Measurements from ENCODE around the gene CELF4.

The CELF4 gene

GRCh38 chr18:37493352-37493935 lies 72.2 kb downstream of the CELF4 start:
- no peak for DNase-seq (ENCODE audit: low read depth in 2 of 2)

DNA sequence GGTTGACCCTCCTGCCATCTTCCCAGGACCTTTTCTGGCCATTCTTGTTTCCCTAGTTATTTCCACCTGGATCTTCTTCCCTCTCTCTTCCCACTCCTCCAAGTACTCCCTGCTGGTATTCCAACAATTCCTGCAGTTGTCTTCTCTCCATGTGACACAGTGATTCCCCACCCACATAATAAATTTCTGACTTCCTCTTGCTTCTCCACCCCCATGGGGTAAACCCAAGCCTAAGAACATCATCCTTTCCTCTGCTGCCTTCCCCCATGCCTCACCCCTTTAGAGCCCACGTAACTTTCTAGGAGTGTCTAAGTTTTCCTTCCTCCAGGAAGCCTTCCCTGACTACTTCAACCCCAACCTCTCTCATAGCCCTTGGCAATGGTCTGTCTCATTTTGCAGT lies 72.6 kb downstream of the CELF4 start:
- DNase-seq (ENCODE audit: low read depth in 2 of 2), result no peak

GRCh38 chr18:37491526-37491925 lies 74.1 kb downstream of the CELF4 start:
- DNase-seq (ENCODE audit: low read depth in 2 of 2), result no peak

DNA sequence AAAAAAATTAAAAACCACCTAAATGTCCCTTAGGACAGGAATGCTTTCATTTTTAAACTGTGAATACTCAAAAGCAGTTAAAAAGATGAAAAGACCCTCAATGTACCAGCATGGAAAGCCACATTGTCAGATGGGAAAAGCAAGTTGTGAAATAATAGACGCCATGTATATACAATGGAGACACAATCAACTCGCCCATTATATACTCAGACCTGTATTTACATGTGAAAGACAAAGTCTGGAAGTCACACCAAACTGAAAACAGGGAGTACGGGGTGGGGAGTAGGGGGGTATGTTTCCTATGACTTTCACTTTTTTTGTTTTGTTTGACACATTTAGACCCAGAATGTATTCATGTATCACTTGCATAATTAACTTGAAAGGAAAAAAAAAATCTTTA lies 75.6 kb downstream of the CELF4 start:
- no peak for DNase-seq (ENCODE audit: low read depth in 2 of 2)

DNA sequence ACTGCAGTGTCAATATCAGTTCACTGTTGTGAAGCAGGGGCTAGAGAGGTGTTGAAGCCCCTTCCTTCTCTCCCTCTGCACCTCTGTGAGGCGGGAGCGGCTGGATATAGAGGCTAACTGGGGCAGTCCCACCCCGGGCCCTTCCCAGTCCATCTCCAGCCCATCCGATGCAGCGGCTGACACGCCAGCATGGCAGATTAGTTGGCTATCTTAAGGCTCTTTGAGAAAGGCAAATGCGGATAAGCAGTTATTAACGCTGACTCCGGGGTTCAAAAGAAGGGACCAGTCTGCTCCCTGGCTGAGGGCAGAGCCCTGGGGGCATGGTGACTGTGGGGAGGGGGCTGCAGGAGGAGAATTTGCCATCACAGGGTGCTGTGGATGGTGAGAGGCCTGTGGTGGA lies 76.6 kb downstream of the CELF4 start:
- no peak for DNase-seq (ENCODE audit: low read depth in 2 of 2)

DNA sequence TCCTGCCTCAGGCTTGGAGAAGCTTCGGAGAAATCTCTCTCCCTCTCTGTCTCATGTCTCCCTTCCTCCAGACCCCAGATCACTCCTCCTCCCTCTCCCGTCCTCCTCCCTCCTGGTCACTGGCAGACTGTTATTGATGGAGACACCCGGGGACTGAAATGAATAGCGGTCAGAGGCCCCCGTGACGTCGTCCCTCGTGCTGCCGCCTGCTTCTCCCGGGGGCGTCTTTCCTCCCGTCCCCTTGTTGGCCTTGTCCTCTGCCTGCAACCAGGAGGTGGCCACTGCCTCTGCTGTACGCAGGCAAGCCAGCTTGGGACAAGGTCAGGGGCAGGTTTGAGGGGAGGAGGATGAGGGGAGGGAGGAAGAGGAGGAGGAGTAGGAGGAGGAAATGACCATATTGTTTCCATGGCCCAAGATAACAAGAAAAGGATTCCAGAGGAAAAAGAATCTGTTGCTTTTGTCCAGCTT lies 78.2 kb downstream of the CELF4 start:
- DNase-seq (ENCODE audit: low read depth in 2 of 2), result no peak

DNA sequence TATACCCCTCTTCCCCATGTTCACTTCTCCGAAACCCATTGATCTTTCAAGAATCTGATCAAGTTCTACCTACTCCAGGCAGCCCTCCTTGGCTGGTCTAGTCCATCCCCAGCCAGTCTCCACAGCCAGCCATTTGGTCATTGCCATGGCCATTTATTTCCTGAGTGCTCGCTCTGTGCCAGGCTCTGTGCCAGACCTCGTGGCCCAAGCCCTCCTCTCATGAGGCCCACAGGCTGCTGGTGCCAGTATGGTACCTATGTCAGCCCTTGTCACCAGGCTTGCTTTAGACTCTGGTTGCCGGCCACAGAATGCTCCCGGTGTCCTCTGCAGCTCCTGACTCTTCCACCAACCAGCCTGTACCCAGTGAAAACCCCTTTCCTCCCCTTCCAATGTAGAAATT lies 78.8 kb downstream of the CELF4 start:
- DNase-seq (ENCODE audit: low read depth in 2 of 2), result no peak

DNA sequence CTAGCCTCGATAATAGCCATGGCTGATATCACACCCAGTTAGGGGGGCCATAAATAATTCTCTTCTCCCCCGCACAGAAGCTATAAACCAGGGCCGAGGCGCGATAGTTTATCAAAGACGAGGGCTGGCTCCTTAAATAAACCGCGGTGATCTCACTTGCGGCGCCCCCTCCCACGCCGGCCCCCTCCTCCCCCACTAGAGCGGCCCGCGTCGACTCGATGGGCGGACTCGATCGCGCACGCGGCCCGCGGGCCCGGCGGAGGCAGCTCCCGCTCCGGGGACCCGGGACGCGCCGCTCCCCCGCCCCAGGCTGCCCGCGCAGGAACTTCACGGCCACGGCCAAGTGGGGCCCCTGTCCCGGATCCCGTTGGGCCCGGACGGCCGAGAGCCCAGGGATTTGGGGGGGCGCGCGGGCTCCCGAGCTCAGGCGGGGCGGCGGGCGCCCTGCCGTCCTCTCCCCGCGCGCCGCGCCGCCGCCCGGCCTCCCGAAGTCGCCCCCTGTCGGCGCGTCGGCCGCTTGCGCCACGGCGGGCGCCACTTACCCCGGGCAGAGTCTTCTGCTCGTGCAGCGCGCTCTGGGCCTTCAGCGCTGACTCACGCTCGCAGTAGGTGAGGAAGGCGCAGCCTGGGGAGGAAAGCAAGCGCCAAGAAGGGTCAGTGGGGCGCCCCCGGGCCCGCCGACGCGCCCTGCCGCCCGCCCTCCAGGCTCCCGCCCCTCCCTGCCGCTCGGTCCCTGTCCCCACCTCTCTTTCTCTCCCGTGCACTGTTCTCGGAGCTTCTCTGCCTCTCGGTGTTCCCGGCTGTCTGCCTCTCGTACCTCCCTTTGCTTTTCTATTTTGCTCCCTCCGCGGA lies 80.4 kb downstream of the CELF4 start:
- no peak for DNase-seq (ENCODE audit: low read depth in 2 of 2)

DNA sequence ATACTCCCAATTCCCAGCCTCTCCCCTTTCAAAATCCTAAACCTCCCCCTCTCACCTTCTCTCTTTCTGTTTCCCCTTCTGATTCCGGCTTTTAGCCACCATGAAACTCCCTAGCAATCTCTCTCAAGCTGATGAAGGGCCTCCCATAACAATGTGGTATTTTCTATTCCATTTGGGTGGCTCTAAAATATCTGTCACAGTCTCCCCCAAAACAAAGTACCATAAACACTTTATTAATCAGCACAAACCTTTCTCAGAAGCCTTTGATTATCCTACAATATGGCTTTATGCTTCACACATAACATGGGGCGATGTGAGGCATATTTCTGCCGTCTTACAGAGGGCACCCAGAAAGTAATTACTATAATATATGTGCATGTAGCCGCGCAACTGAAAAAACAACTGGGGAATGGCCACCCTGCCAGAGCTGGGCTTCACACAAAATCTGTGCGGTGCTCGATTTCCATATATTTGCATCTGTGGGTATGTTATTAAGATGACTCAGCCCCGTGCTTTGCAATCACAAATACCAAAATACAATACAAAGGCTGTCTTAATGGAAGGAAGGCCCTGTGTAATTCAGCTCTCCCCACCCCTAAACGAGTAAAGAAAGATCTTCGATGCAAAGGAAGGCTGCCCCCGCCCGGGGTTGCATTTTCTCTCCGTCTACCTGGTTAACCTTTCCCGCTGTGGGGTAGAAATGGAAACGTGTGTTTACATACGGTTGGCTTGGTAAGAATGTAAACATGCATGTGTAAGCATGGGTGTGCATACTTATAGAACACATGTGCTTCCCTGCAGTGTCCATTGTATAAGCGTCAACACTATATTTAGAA lies 81.4 kb downstream of the CELF4 start:
- no peak for DNase-seq (ENCODE audit: low read depth in 2 of 2)

DNA sequence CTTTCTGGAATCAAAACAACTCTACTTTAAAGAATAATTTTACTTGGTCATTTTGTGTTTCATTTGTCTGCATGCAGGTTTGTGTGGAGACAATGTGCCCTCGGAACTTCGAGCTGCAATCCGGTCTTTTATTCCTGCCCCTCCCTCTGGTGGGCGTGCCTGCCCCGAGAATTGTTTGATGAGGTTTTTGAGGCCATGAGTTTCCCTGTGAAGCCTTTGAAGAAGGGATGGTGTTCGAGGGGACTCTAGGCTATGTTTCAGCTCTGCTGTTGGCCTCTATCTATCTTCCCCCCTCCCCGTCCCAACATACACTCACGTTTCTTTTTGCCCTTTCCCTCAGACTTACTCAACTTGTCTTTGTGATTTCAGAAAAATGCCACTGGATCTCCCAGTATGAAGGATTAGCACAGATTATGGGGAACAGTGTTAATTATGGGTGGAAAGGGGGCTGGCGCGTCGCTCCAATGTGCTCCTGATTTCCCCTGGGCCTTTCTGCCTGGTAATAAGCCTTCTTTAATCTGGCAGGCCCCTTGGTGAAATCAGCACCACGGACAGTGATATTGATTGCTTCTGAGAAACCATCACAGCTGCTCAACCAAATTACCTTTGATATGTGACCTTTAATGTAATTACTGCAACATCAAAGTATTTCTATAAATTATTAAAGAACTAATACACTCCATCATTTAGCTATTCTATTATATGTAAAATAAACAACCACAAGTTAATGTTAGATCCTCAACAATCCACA lies 82.2 kb downstream of the CELF4 start:
- DNase-seq (ENCODE audit: low read depth in 2 of 2), result no peak

DNA sequence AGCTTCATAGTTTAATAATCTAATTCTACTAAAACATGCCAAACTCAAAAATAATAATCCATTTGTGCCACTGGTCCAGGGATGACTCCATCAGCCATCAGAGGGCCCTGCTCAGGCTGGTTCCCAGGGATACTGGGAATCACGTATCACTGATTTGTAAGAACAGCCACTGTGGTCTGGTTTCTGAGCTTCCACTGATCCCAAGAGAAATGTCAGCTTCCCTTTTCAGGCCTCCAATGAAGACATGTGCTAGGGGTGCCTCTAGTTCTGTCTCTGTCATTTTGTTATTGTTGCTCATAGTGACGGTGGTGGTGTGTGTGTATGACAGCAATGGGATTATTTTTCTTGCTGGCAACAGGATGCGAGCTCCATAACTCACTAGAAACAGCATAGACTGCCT lies 83.2 kb downstream of the CELF4 start:
- DNase-seq (ENCODE audit: low read depth in 2 of 2), result no peak

- DNase-seq (ENCODE audit: low read depth in 2 of 2), result no peak
These were observed 83.6 kb downstream of the CELF4 start for GRCh38 chr18:37482002-37482401.

DNA sequence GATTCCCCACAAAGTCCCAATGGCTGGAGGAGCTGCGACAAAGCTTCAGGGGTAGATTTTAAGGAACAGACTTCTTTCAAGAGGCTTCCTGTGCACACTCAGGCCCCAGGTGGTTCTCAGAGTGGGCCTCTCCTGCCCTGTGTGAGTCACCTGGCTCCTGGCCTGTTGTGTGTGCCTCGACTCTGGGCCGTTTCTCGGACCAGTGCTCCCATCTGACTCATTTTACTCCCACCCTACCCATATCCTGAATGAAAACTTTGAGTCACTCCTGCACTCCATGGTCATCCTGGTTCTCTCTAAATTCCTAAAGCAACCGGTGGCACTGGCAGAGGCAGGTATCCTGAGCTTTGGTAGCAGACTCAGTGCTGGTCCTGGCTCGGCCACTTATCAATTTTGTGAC lies 84.1 kb downstream of the CELF4 start:
- no peak for DNase-seq (ENCODE audit: low read depth in 2 of 2)

DNA sequence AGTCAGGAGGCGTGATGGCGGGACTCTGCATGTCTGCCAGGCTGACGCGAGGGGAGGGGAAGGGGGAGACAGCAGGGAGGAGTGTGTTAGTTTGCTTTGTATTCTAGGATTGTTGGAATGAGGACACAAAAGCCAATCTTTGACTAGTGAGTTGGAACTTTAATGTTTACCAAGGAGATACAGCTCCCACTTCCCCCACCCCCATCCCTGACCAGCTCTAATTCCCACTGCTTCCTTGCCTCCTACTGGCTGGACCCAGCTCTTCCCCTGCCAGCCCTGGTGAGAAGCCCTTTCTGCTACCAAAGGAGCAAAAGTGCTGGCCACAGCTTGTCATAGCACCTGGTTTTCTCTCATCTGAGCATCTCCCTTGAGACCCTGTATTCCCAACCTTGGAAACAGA lies 84.5 kb downstream of the CELF4 start:
- DNase-seq (ENCODE audit: low read depth in 2 of 2), result no peak

DNA sequence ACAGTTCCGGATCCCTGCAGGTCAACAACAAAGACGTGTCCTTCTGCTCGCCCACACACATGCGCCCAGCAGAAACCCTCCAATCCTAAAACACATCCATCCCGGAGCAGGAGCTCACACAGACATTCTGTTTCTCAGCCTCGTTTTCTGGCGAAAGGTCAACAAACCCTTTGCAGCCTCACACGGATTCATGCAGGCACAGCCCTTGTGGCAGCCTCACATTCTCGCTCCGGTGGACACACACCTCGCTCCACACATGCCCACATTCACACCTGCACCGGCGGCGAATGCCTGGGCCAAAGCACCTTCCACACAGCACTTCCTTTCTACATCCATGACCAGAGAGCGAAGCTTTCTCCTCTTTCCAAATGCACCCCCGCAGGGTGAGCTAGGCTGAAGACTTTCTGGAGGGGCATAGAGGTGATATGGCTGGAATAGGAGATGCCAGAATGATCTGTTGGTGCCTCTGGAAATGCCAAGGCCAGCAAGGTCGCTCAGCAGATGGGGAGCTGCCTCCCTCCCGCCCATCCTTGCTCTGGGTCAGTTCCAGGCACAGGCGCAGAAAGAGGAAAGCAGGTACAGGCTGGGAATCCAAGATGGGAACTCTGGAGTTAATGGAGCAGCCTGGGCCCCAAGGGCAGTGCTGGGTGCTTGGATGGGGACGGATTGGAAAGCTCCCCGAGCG lies 88.8 kb downstream of the CELF4 start:
- DNase-seq (ENCODE audit: low read depth in 2 of 2), result no peak

DNA sequence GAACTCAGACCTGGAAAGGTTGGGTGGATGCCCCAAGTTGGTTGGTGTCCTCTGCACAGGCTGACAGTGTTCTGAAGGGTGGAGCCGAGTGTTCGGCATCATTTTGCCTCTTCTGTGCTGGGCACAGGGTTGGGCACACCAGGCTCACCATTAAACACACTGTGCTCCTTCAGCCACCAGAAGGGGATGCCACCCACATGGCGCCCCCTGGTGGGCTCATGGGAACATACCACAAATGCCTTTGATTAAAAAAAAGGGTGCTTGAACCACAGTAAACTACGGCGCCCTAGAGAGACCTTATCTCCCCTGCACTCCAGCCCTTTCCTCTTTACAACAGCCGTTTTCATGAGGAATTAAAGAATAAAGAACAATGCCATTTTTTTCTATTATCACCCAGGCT lies 89.4 kb downstream of the CELF4 start:
- DNase-seq (ENCODE audit: low read depth in 2 of 2), result no peak

DNA sequence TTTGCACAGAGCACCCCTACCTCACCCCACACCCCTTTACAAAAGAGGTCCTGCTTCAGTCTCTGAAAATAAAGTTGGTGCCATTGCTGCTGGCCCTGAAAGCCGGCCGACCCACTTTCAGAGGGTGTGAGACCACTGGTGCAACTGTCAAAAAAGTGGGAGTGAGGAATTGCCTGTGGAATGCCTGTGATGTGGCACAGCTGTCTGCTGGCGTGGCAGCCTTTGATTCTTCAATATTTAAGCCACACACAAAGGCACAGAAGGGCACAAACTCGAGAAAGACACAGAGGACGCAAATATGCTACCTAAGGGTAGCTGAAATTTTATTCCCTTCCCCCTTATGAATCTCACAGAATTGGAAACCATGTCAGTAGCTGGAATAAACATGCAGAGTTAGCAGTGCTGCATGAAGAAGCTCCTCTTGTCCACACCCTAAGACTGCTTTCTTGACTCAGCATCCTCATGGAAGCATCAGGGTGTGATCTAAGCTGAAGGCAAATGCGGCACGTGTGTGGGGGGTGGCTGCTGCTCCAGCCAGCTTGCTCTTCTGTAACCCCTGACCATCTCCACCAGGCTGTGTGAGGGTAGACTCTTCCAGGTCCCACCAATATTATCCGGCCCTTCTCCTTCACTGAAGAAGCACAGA lies 92.3 kb downstream of the CELF4 start:
- DNase-seq (ENCODE audit: low read depth in 2 of 2), result no peak

DNA sequence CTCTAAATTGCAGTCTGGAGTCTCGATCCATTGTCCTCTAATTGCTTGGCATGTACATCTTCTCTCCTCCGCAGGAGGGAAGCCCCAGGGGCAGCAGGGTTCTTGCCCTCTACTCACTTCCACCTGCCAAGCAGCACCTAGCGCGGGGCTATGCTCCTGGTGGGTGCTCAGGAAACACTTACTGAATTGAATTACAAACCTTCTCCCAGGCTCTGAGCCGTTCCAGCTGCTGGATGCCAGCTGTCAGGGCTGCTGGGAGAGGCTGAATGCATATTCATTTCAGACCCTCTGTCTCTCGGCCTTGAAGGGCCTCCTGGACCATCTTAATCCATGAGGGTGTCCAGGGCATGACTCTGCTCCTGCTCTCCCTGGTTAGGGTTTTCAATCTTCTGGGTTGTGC lies 94.0 kb downstream of the CELF4 start:
- no peak for DNase-seq (ENCODE audit: low read depth in 2 of 2)

DNA sequence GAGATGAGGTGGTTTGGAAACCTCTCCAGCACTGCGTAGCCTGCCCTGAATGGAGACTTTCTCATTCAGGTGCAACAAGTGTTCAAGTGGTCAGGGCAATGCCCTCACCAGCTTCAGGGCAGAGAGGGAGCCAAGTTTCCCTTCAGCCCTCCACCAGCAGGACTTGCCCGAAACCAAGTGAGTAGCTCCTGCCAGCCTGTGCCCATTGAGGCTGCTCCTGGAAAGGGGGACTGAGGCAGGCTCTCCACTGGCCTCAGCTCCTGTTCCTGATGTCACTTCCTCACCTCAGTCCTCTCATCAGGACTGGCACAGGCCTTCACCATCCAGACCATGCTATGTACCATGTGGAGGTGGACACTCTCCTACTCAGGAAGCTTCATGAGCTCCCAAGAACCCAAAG lies 94.6 kb downstream of the CELF4 start:
- no peak for DNase-seq (ENCODE audit: low read depth in 2 of 2)

DNA sequence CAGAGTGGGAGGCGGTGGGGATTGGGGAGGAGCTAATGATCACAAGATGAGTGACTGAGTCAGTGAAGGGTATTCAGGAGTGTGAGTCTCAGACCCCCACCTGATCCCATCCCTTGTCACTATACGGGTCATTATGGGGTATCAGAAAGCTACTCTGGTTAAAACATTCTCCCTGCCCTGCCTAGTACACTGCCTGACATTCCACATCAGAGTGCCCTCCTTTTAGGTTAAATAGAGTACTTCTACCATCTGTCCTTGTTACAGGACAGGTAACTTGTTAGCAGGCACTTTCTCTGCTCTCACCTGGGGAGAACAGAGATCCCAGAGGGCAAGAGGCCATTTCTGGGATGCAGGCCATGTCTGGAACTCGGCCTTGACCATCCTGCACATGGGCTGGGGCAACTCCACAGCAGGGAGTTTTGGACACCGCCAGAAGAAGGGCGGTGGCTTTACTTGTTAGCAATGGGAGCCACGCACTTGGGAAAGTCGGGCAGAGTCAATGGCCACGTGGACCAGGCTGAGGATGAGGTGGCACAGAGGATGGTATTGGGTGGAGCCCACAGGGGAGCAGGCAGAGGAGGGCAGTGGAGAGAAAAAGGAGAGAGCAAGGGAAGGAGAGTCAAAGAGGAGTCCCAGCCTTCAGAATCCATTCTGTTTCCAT lies 98.5 kb downstream of the CELF4 start:
- no peak for DNase-seq (ENCODE audit: low read depth in 2 of 2)
